IMR-90 (cell line): Measurements from ENCODE around the gene RNU5D-1.

Source experiments
- BHLHE40 ChIP-seq: fragments of 150-350 bp; IDR thresholded peaks from 2 replicates; pipeline ENCODE4 v1.6.1; 2016; ENCODE audit warnings: mild to moderate bottlenecking, low read depth, low read length
- CEBPB ChIP-seq: IDR thresholded peaks from 2 replicates; pipeline ENCODE4 v1.6.1; 2012; ENCODE audit warnings: low read depth, low read length, improper control_type of control experiment
- MAZ ChIP-seq: IDR thresholded peaks from 2 replicates; pipeline ENCODE4 v1.6.1; 2012; ENCODE audit warnings: low read depth, mild to moderate bottlenecking, low read length, improper control_type of control experiment, moderate library complexity, borderline replicate concordance
- MXI1 ChIP-seq: IDR thresholded peaks from 2 replicates; pipeline ENCODE4 v1.6.1; 2012; ENCODE audit warnings: low read depth, mild to moderate bottlenecking, low read length, moderate library complexity, borderline replicate concordance
- POLR2A ChIP-seq: IDR thresholded peaks from 2 replicates; pipeline ENCODE4 v1.6.1; 2012; ENCODE audit warnings: mild to moderate bottlenecking, low read depth, low read length
- RAD21 ChIP-seq: IDR thresholded peaks from 2 replicates; pipeline ENCODE4 v1.6.1; 2012; ENCODE audit warnings: low read length, improper control_type of control experiment
- RCOR1 ChIP-seq: IDR thresholded peaks from 2 replicates; pipeline ENCODE4 v1.6.1; 2012; ENCODE audit warnings: mild to moderate bottlenecking, low read length, improper control_type of control experiment; ENCODE audit not compliant: insufficient replicate concordance
- SMC3 ChIP-seq: fragments of 150-350 bp; IDR thresholded peaks from 2 replicates; pipeline ENCODE4 v1.6.1; 2016; ENCODE audit warnings: low read depth, mild to moderate bottlenecking, antibody characterized with exemption, low read length, moderate library complexity
- USF2 ChIP-seq: fragments of 150-350 bp; IDR thresholded peaks from 2 replicates; pipeline ENCODE4 v1.6.1; 2017; ENCODE audit warnings: mild to moderate bottlenecking, antibody characterized with exemption, low read length, low read depth
- TF ChIP-seq, protein P1 (sequence below): conservative IDR thresholded peaks from 2 replicates; pipeline ENCODE4 v1.5.1; 2012; ENCODE audit warnings: mild to moderate bottlenecking, low read depth, low read length, improper control_type of control experiment

GRCh38 chr1:44696789-44697345 lies 34.1 kb downstream of the RNU5D-1 start:
- TF ChIP-seq POLR2A (no peak), BHLHE40 (no peak), CEBPB (no peak), USF2 (no peak), MAZ (no peak), SMC3 (no peak), MXI1 (no peak), RCOR1 (no peak), RAD21 (no peak)
- TF ChIP-seq, protein P1, sequence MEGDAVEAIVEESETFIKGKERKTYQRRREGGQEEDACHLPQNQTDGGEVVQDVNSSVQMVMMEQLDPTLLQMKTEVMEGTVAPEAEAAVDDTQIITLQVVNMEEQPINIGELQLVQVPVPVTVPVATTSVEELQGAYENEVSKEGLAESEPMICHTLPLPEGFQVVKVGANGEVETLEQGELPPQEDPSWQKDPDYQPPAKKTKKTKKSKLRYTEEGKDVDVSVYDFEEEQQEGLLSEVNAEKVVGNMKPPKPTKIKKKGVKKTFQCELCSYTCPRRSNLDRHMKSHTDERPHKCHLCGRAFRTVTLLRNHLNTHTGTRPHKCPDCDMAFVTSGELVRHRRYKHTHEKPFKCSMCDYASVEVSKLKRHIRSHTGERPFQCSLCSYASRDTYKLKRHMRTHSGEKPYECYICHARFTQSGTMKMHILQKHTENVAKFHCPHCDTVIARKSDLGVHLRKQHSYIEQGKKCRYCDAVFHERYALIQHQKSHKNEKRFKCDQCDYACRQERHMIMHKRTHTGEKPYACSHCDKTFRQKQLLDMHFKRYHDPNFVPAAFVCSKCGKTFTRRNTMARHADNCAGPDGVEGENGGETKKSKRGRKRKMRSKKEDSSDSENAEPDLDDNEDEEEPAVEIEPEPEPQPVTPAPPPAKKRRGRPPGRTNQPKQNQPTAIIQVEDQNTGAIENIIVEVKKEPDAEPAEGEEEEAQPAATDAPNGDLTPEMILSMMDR = no peak
